ENCODE results near the gene ZNRF3.

DNA sequence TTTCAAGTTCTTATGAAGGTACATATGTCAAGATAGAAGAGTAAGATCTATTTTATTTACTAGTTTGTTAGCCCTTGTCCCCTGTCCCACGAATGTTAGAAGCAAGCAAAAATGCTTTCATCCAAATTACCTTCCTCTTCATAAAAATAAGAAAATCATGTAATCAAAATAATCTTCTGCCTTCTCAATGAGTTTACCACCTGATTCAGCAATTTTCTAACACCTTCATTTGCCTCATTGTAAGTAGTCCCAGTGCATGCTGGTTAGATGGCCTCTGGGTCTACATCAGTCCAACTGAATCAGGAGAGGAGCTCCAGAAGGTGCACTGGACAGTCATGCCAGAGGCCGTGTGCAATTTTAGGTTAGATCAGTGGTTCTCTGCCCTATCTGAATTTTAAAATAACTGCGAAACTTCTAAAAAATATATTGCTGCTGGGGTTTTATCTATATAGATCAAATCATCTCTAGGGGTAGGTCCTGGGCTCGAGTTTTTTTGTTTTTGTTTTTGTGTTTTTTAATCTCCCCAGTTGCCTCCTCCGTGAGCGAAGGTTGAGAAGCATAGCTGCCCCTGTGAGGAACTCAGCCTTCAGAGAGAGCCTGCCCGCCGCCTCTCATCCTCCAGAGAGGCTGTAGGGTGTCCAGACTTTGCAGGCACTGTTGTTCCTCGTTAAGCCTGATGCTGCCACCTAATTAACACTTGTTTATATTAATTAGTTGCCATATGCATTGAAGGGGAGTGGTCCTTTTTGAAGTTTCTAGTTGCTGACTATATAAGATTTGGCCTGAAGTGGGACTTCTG lies 146.0 kb downstream of the ZNRF3 start:
- TF ChIP-seq POLR2A (IDR thresholded peaks at IDR 0.05): no peak
- TF ChIP-seq, protein P1, sequence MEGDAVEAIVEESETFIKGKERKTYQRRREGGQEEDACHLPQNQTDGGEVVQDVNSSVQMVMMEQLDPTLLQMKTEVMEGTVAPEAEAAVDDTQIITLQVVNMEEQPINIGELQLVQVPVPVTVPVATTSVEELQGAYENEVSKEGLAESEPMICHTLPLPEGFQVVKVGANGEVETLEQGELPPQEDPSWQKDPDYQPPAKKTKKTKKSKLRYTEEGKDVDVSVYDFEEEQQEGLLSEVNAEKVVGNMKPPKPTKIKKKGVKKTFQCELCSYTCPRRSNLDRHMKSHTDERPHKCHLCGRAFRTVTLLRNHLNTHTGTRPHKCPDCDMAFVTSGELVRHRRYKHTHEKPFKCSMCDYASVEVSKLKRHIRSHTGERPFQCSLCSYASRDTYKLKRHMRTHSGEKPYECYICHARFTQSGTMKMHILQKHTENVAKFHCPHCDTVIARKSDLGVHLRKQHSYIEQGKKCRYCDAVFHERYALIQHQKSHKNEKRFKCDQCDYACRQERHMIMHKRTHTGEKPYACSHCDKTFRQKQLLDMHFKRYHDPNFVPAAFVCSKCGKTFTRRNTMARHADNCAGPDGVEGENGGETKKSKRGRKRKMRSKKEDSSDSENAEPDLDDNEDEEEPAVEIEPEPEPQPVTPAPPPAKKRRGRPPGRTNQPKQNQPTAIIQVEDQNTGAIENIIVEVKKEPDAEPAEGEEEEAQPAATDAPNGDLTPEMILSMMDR (IDR thresholded peaks at IDR 0.05): no peak
